SH-SY5Y (cell line): Measurements from ENCODE around the gene ELAVL3.

Experiments used
- GATA2 ChIP-seq: IDR thresholded peaks from 2 replicates; pipeline ENCODE4 v1.6.1; 2011; ENCODE audit warnings: mild to moderate bottlenecking, low read depth, low read length
- GATA3 ChIP-seq: IDR thresholded peaks from 2 replicates; pipeline ENCODE4 v1.6.1; 2011; ENCODE audit warnings: low read depth, mild to moderate bottlenecking, low read length, moderate library complexity

DNA sequence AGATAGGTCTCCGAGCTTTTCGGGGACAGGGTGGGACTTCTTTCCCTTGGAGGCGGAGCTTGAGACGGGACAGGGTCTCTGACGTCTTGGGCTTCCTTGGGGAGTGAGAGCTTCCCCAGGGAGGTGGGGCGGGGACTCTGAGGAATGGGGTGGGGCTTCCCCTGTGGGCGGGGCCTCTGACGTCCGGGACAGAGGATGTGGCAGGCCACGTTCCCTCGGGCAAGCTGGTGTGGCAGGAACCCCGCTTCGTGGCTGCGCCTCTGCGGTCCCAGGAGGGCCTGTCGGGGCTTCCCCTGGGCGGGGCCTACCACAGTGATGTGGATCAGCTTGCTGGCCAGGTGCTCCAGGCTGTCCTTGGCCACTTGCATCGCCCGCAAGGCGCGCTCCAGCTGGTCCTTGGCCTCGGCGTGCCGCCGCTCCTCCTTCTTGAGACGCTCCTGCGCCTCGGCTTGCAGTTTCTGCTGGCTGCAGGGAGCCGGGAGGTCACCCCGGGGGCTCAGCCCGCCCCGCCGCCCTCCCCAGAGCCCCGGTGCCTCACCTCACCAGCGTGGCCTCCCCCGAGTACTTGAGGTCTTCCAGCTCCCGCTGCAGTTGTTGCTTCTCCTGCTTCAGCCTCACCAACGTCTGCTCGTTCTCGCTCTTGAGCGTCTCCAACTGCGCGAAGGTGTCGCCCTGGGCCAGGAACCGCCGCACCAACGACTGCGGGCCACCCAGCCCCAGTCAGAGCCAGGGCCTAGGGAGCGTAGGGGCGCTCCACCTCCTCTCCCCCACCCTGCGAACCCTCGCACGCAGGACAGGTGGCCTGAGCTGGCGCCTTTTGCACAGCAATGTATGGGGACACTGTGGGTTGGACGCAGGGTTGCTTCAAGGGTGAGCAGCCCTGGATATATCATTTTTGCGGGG is 58.4 kb downstream of the ELAVL3 start:
- TF ChIP-seq GATA3: no peak
- TF ChIP-seq GATA2: no peak
